Articular chondrocyte of knee joint (primary cell): ENCODE results near the gene SIRT1. TPM values are rescaled to one million over a fixed set of nuclear protein-coding genes. Genes with fewer than 3 reads are reported as not detected.

Experiments used
- small RNA-seq: library from RNA; depleted of rRNA; stranded (forward); fragments of <200 nt; gene quantifications from one replicate; pipeline ENCODE3, GENCODE V24; 2012
- total RNA-seq: library from RNA; depleted of rRNA; stranded (reverse); fragments of >200 nt; gene quantifications from 2 replicates; pipeline ENCODE4 v1.2.3, GENCODE V29; 2012

Gene SIRT1
- total RNA-seq = 24.2 and 26.5 TPM in 2 replicates

DNA sequence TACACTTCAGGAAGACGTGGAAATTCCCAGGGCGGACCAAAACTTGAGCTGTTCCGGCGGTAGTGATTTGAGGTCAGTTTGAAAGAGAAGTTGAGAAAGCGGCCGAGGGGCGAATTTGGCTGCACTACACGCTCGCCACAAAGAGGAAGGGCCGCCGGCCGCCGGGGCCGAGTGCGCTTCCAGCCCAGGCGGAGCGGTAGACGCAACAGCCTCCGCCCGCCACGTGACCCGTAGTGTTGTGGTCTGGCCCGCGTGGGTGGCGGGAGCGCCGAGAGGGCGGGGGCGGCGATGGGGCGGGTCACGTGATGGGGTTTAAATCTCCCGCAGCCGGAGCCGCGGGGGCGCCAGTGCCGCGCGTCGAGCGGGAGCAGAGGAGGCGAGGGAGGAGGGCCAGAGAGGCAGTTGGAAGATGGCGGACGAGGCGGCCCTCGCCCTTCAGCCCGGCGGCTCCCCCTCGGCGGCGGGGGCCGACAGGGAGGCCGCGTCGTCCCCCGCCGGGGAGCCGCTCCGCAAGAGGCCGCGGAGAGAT lies at the start of gene SIRT1:
TSS of gene SIRT1 (plus strand) at position 344 of the 529 bp plus-strand sequence. CDS start at position 410, 66 bp downstream.

DNA sequence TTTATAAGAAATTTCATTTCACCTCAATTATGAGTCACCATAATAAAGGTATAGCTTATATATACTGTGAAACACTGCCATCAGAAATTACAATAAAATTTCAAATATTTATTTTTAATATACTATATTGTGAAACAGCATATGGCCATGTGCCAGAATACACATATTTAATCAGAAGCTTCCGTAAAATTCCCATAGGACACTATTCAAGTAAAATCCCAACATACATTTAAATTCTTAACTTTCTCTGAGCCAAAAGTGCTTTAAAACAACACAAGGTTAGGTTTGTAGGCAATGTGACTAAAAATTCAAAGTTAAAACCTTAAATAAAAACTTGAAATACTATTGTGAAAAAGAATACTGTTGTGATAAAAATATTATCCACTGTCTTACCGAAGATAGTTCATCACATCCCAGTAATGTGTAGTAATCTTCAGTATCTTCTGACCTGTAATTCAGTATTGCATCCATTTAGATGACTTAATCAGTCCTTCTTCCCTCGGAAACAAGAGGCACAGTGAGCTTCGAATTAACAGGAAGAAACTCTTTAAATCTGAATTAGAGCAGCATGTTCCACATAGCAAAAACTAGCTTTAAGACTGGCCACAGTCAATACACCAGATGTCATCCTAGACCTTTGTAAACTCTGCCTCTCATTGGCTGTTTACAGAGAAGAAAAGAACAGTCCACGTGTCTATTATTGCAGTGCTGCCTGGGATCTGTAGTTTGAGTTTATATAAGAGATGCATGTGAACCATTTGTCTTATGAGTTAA lies 46.7 kb upstream of the SIRT1 start, which contains the start of gene DNAJC12:
TSS of gene DNAJC12 (minus strand) at position 648 of the 774 bp plus-strand sequence. CDS start at position 471, 177 bp downstream.

Small RNA genes within 50 kb of the gene (small RNA-seq; reads per million reads assigned to genes)
- not detected for gene RNU6-523P

Other genes starting within 250 kb of the SIRT1 start
- gene CTNNA3, start 188.5 kb upstream of the SIRT1 start, total RNA-seq = not detected in 2 replicates
- gene DNAJC12, start 46.5 kb upstream of the SIRT1 start, total RNA-seq = 0.26 and 1.4 TPM in 2 replicates
- 406 and 497 TPM in 2 replicates for gene HERC4, start 190.6 kb downstream of the SIRT1 start, total RNA-seq
- gene MYPN, start 224.8 kb downstream of the SIRT1 start, total RNA-seq = 12.0 and 14.4 TPM in 2 replicates